CD4-positive, alpha-beta T cell treated with Interferon alpha-2 for 1 hour (primary cell): Measurements from ENCODE around the gene RPIA.

ENCODE experiments used
- DNase-seq, 2 donors: peaks; one replicate each; pipeline ENCODE4 v3.0.0-alpha.2; 2020 to 2022

The RPIA gene

GRCh38 chr2:88687384-88687783 lies 4.1 kb upstream of the RPIA start:
- DNase-seq, result no peak

- DNase-seq, result peak; percentile 39 to 58
Measured at GRCh38 chr2:88690591-88691338, 708 bp upstream of the RPIA start.

DNA sequence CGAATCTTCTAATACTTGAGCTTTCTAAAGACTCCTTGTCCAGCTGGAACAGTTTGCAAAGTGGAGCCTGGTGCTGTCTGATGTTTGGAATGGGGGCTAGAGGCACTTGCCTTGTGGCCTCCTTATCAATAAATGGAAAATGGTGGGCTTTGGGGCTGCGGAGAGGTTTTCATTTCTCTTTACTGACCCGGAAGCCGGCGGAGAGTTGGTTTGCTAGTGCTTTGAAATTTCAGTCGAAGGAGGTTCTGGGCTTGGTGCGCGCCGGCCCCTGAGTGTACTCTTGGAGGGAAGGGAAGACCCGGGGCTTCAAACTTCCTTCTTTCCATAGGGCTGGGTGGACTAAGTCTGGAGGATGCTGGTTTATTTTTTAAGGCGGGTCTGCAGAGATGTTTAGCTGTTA lies 714 bp downstream of the RPIA start:
- DNase-seq, result peak in 1 of 2 donors; percentile 30

- DNase-seq, result no peak
Measured at GRCh38 chr2:88693911-88694414, 2.5 kb downstream of the RPIA start.

DNA sequence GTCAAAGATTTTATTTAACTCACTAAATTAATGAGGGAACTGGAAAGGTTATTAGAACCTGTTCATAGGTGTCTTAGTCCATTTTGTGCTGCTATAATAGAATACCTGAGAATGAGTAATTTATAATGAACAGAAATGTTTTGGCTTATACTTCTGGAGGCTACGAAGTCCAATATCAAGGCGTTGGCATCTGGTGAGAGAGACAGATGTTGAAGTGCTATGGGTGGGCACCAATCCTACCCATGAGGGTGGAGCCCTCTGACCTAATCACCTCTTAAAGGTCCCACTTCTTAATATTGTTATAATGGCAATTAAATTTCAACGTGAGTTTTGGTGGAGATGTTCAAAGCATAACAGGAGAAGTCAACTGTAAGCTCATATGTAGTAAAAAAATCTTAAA lies 5.1 kb downstream of the RPIA start:
- DNase-seq, result no peak

GRCh38 chr2:88697370-88698026 lies 6.0 kb downstream of the RPIA start:
- DNase-seq, result peak in 1 of 2 donors; percentile 3

DNA sequence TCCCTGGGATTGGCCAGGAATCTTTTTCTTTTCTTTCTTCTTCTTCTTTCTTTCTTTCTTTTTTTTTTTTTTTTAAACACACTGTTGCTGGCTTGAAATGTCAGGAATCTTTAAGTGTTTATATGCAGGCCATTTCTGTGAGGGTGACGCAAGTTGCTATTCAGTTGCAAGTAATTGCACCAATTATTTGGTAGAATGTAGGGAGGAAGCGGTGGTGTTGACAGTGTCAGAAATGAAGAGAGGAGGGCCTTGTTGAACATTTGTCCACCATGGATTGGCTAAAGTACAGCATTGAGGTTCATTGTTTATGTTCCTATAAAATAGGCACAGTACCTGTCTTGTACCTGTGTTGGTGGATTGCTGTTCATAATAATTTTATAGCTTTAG lies 6.5 kb downstream of the RPIA start:
- no peak for DNase-seq

DNA sequence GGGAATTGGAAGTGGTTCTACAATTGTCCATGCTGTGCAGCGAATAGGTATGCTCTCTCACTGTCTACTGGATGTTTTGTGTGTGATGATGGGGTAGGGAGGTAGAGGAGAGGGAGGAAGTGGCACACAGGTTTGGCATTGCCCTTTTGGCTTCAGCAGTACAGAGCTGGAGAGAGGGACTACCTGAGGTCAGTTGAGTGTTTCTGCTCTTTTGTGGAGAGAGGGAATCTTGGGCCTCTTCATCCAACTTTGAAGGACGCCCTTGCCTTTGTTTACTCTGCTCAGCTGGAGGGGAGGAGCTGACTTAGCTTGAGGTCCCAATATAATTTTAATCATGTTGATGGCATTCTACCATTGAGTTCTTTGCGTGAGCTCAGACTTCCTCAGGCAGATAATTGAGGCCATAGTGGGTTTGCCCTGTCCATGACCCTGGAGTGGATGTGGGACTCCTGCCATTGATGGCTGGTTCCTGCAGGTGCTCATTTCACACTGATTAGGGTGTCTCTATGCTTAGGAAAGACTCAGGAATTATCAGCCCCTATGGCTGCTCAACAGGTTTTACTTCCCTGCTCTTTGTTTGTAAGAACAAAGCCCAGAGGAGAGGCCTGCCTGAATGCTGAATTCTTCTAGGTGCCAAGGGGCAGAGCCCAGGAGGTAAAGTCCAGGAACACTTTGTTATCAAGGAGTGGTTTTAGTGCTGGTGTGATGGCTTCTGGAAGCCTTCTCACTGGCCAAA lies 7.2 kb downstream of the RPIA start:
- no peak for DNase-seq

DNA sequence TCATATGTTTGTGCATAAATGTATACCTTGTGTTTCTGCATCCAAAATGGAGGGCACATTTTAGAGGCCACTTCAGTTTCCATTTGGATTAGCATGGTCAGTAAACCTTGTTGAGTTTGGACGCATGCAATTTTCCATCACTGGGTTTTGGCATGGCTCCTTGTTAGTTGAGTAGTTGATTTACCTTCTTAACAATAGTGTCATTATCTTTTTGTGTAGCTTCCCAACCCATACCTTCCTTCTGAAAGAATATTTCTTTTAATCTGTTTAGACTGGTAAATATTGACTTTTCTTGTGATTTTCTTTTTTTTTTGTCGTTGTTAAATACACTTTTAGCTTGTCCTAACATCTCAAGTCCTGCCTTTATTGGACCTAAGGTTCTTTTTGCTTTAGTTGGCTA lies 15.5 kb downstream of the RPIA start:
- no peak for DNase-seq

- DNase-seq, result no peak
Measured at GRCh38 chr2:88709181-88709631, 17.7 kb downstream of the RPIA start.

GRCh38 chr2:88711289-88711688 lies 19.8 kb downstream of the RPIA start:
- no peak for DNase-seq

DNA sequence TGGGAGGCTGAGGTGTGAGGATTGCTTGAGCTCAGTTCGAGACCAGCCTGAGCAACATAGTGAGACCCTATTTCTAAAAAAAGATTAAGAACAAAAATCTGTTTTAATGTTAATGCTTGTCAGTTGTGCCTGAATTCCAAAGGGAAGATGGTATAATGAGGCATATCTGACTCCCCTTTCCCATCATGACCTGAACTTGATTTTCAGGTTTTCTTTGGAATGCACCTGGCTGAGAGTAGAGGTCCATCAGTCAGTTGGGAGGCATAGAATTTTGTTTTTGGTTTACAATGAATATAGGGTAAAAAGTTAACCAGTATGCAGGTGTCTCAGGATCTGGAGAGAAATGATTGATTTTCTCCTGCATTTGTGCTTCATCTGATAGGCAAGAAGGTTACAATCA lies 20.4 kb downstream of the RPIA start:
- DNase-seq, result no peak

DNA sequence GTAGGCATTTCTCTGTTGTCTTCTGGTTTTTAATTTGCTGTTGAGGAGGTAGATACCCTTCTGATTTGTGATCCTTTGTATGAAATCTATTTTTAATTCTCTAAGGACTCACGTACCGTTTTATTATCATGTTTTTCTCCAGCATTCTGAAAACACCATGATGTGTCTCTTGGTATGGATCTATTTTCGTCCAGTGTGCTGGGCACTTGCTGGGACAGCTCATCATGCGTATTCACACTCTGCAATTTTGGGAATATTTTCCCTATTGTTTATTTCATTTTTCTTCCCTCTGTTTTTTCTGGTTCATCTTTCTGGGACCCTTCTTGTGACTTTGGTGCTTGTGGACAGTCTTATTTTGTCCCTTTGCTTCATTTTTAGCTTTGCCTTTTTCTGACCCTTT lies 21.9 kb downstream of the RPIA start:
- DNase-seq, result no peak

- DNase-seq, result no peak
Measured at GRCh38 chr2:88714667-88715066, 23.2 kb downstream of the RPIA start.

GRCh38 chr2:88720399-88720798 lies 28.9 kb downstream of the RPIA start:
- DNase-seq, result no peak

DNA sequence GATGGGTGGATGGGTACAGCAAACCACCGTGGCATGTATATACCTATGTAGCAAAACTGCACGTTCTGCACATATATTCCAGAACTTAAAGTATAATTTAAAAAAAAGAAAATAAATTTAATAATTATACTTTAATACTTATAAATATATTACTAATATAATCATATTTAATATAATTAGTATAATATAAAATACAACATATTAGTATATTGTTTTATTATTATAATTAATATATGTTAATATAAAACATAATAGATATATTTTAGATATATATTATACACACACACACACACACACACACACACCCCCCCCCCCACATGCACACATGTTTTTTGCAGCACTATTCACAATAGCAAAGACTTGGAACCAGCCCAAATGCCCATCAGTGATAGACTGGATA lies 29.8 kb downstream of the RPIA start:
- no peak for DNase-seq

GRCh38 chr2:88724643-88725332 lies 33.3 kb downstream of the RPIA start:
- no peak for DNase-seq

DNA sequence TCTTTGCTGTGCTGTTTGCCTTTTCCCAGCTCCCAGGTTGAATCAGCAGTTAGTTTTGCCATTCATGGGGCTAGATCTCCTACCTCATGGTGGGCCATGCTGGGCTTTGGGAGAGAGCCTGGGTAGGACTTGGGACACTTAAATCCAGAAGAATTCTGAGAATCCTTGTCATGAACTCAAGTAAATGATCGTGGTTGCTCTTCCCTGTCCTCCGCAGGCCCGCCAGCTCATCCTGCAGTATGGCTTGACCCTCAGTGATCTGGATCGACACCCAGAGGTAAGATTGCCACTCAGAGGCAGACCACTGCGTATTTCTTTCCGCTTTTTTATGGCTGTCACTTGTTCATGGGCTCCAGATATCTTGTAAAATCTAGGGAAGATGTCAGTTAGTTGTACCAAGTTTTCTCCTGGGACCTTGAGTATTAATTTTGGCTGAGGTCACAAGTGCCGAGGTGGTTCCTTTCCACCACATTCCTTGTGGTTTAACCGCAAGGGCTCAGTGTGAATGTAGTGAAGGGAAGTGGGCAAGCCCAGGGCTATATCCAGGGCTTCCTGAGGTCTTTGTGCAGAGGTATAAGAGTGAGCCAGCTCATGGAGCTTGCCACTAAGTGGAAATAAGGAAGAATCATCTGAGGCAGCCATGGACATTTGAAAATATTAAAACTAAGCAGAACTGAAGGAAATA lies 37.7 kb downstream of the RPIA start:
- no peak for DNase-seq

GRCh38 chr2:88733155-88733902 lies 41.9 kb downstream of the RPIA start:
- no peak for DNase-seq

DNA sequence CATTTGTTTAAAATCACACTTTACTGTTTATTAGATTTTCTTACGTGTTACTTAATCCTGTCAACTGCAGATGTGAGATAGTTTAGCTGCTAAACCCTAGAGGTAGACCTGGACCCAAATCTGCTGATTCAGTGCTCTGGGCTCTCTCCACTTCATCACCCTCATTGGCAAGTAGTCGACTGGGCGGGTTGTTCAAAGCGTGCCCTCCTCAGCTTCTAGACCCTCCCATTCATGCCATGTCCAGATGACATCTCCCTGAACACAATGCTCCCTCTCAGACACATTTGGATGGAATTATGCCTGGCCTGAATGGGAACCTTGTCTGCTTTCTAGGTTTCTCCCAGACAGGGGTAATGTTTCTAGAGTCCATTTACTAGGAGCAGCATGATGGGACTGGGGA lies 43.7 kb downstream of the RPIA start:
- DNase-seq, result no peak

DNA sequence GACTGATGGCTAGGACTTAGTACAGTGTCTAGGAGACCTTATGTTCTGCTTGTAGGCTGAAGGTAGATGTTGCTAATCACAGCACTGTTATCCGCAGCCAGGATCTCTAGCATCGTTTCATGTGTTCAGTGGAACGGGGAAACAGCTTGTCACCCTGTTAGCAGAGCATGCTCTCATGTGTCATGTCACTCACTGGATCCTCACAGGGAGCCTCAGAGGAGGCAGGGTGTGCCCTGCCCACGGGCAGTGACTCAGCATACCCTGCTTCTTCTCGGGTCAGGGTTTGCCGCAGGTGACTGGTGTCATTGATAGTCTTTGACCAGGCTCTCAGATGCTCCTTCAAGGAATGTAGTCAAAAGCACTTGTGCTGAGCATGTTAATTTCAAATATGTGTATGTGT lies 44.4 kb downstream of the RPIA start:
- DNase-seq, result no peak

- no peak for DNase-seq
Measured at GRCh38 chr2:88736437-88736836, 45.0 kb downstream of the RPIA start.
